22Rv1 (cell line): Measurements from ENCODE around the gene SPIN1.
"Not testable (repeated sequence)": the region's sequence is repeated elsewhere in the genome, so short reads cannot be mapped to it uniquely, and the experiment has no call there.

Source experiments
- H3K27ac ChIP-seq: fragments of 450-650 bp; 2 replicates; pipeline ENCODE4 v1.5.1; 2017
- CTCF ChIP-seq: fragments of 450-650 bp; IDR thresholded peaks from 2 replicates; pipeline ENCODE4 v1.5.1; 2017; ENCODE audit warnings: mild to moderate bottlenecking
- ZFX ChIP-seq: fragments of 450-650 bp; IDR thresholded peaks from 2 replicates; pipeline ENCODE4 v1.6.1; 2017; ENCODE audit warnings: antibody characterized with exemption, borderline replicate concordance

The SPIN1 gene

GRCh38 chr9:88378317-88378716 is 9.9 kb upstream of the SPIN1 start:
- no peak overlapping the region for H3K27ac ChIP-seq
- TF ChIP-seq ZFX = no peak
- TF ChIP-seq CTCF = no peak

- no peak overlapping the region for H3K27ac ChIP-seq
- TF ChIP-seq CTCF = no peak
- no peak for TF ChIP-seq ZFX
Observed at GRCh38 chr9:88379352-88379751, 8.9 kb upstream of the SPIN1 start.

- no peak for TF ChIP-seq CTCF
- no peak for TF ChIP-seq ZFX
- H3K27ac ChIP-seq = no peak overlapping the region
Observed at GRCh38 chr9:88380118-88380517, 8.1 kb upstream of the SPIN1 start.

GRCh38 chr9:88381322-88381721 is 6.9 kb upstream of the SPIN1 start:
- H3K27ac ChIP-seq = not testable (repeated sequence)

GRCh38 chr9:88383176-88383575 is 5.1 kb upstream of the SPIN1 start:
- H3K27ac ChIP-seq = no peak overlapping the region
- TF ChIP-seq CTCF (no peak), ZFX (no peak)

- not testable (repeated sequence) for H3K27ac ChIP-seq
Observed at GRCh38 chr9:88386137-88386536, 2.1 kb upstream of the SPIN1 start.

GRCh38 chr9:88387036-88387551 is 1.1 kb upstream of the SPIN1 start:
- no peak for TF ChIP-seq ZFX
- no peak for TF ChIP-seq CTCF
- peak overlapping the region; percentile 93 for H3K27ac ChIP-seq

GRCh38 chr9:88387552-88388202 is 567 bp upstream of the SPIN1 start:
- no peak for TF ChIP-seq CTCF
- no peak for TF ChIP-seq ZFX
- H3K27ac ChIP-seq = peak overlapping the region; percentile 93
